Measurements from ENCODE around the gene DNAJC18.

Gene DNAJC18

GRCh38 chr5:139386050-139386438, 53.3 kb downstream of the DNAJC18 start:
- DNase-seq, result no peak

DNA sequence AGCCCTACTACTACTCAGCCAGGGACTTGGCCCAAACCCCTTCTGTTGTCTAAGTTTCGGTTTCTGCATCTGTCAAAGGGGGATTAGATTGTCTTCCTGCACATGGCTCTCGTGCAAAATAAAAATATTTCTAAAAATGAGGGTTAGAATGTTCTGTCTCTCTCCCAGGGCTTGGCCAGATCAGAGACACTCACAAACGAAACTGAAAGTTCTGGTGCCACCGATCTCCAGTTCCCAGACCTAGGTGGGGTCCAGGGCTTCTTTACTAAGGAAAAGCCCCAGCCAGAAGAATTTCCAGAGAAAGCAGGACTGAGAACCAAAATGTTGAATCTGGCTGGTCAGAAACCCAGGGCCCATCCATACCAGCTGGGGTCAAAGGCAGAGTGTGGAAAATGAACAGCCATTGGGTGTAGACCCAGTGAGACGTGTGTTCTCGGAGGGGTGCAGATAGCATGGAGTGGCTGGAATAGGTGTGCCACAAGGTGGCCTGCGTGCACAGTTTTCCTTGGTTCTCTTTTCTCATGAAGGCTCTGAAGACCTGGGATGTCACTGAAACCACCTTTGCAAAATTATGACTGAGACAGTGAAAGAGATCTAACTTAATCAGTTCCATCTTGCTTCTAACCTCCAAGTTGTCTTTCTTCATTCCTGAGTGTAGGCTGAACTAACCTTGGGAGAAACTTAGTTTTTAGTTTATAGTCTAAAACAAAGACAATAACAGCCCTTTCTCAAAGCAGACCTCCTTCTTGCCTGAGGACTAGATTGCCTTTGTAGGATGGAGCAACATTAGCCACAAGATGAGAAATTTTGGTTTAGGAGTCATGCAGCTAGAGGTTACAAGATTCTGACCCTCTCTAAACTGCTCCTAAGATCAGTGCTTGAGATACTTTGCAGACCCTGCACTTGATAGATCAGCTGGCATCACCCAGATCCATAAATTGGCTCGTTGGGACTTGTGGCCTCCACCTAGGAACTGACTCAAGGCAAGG, 54.0 kb downstream of the DNAJC18 start:
- DNase-seq, result no peak

DNA sequence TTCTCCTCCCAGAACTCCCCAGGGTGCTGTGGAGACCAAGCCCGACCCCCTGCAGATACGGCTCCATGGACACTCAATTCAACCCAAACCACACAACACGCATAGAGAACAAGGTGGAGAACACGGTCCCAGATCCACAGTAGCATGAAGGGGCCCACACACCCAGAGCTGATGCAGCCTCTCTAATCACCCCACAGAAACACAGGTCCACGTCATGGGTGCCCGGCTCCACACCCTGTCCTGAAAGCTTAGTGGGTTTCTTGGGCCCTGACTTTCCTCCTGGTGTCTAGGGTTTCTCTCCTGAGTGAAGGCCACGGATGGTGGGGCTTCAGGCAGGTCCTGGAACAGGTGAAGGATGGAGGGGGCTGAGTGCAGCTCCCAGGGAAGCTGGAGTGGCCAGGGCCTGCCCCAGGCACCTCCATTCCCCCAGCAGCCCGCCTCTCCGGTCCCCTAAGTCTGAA, 54.7 kb downstream of the DNAJC18 start:
- DNase-seq, result no peak

DNA sequence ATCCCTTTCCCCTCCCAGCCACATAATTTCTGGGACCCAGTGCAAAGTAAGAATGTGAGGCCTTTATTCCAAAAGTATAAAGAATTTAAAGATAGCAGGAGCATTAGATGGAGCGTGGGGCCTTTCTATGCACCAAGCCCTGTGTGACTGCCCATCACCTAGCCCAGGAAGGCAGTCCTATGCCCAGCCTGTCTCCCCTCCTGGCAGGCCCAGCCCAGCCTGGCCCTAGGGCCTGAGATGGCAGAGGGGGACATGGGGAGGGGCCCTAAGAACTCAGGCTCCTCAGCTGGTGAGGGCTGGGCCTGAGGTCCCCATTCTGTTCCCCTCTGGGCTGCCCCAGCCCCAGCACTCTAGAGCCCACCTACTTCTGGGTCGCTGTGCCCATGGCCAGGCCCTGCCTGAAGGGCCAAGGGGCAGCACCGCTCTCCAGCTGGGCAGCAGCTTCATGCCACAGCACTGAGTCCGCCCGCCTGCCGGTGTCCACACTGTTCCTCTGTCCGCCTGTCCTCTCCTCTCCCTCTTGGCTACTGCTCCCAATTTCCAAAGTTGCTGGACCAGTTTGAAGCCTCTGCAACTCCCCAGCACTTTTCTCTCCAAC, 55.2 kb downstream of the DNAJC18 start:
- no peak for DNase-seq

DNA sequence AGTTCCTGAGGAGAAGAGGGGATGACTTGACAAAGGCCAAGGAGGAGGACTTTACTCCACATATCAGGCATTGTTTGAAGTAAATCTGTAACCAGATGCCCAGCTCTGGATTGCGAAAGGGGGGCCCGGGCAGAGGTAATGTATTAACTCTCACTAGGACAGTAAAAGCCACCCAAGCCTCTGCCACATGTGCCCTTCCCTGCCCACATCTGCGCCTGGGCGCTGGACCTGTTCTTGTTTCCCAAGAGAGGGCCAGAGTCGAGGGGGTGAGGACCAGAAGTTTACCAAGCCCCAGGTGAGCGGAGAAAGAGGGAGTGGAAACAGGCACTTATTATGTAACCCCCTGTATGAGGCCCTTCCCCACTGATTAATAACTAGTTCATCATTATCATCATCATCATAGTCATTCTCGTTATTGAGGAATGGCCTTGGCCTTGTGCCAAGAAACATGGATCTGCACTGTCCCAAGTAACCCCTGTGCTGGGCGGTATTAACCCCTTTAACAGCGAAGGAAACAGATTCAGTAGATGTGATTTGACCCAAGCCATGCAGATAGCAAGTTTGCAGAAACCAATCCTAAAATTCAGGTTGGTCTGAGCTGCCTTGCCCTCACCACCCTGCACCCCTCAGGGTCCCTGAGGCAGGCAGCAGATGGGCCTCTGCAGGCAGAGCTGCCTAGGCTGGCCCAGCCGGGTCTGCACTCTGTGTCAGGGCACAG, 55.9 kb downstream of the DNAJC18 start, which contains the start of gene SLC23A1:
TSS of gene SLC23A1 (minus strand) at position 23 of the 718 bp plus-strand sequence. CDS start 44 bp downstream, outside the sequence.
- DNase-seq, result no peak

GRCh38 chr5:139382807-139383206, 56.5 kb downstream of the DNAJC18 start:
- no peak for DNase-seq

DNA sequence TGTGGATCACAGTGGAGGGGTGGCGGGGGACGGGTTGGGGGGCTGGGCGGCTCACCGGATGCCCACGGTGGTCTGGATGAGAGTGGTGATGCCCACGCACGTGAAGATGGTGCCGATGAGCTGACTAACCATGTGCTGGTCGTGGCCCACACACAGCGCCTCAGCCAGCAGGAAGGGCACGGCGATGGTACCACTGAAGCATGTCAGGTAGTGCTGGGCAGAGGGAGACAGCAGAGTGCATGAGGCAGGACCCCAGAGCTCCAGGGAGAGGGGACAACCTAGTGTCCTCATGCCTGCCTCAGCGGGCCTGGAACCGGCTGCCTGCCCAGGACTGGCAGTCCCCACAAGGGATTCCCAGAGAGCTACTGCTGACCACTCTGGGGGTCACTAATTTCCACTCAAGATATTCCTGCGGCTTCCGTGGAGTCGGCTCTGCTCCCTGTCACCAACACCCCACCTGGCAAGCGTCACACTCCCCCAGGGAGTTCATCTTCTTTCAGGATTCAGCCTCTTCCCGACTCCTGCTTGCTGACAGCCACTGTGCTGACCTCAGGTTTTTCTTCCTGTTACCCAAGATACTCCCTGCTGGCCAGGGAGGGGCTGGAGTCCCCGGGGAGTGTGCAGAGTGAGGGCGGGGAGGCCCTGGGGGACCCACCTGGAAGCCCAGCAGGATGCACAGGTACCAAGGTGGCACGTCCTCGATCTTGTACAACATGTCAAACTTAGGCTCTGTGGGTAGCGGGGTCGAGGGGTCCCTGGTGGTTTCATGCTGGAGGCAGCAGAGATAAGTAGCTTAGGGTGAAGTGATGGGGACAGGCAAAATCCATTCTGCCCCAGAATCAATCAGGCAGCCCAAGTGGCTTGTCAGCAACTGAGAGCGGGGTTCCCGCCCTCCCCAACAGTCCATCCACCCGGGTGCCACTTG, 57.2 kb downstream of the DNAJC18 start:
- DNase-seq, result no peak

DNA sequence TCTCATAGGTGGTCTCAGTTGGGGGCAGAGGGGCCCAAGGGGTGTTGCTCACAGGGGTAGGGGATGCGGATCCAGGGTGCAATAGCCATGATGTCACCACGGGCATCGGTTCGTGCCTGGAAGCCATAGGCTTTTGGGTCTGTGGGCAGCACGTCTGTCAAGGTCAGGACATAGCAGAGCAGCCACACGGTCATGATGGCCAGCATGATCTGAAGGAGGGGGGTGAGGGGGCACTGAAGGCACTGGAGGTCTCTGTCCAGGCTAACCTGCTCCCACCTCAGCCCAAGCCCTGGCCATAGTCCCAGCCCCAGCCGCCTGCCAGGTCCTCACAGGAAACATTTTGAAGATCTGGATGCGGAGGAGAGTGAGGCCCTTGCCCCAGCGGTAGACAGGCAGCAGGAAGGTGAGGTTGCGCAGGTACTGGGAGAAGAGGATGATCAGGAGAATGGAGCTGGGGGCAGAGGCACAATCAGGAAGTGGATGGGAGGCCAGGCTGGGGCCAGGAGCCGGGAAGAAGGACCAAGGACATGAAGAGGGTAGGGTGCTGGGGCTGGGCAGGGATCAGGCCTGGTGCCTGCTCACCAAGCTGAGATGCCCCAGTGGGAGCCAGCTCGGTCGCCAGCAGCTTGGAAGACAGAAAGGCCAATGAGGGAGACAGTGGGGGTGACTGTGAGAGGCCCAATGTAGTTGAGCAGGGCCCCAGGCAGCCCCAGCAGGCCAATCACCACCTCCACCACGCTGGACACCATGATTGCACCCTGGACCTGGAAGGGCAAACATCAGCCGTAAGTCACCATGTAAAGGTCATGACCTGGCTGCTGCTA, 59.5 kb downstream of the DNAJC18 start:
- DNase-seq, result no peak

- DNase-seq, result no peak
Measured at GRCh38 chr5:139378941-139379361, 60.4 kb downstream of the DNAJC18 start.

DNA sequence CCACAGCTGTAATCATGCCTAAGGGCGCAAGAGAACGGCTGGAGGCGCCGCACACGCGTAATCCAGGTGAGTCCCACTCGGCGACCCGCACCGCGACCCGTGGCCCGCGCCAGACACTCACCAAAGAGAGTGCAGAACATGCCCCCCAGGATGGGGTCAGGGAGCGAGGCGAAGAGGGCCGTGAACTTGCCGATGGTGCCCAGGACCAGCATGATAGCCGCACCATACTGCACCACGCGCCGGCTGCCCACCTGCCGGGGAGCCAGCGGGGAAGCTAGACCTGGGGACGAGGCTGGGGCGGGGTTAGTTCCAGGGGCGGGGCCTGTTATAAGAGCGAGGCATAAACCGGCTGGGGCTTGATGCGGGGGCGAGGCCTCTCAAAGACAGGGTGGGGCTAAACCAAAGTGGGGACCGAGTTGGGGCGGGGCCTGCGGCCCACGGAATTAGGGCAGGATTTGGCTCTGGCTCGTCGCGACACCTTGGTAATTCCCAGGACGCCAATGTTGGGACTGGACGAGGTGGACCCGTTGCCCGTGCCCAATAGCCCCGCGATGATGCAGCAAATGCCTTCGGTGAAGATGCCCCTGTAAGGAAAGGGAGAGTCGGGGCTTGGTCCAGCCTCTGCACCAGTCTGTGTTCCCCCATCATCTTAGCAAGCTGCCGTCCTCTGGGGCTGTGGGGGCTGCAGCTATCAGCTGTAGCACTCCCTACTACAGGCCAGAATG, 61.1 kb downstream of the DNAJC18 start:
- DNase-seq, result no peak

- DNase-seq, result no peak
Measured at GRCh38 chr5:139377226-139377625, 62.1 kb downstream of the DNAJC18 start.

DNA sequence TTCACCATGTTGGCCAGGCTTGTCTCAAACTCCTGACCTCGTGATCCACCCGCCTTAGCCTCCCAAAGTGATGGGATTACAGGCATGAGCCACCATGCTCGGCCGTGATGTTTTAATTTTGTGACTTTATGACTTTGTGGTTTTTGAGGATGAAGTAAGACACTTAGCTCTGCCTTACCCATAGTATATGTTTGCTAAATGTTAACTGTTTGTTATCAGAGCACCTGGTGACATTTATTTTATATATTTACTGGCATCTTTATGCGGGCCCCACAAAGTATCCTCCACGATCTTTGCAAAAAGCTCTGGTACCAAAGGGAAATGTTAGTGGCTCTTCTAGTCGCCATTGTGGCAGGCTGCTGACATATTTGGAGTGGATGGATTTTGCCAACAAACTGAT, 63.0 kb downstream of the DNAJC18 start:
- no peak for DNase-seq

DNA sequence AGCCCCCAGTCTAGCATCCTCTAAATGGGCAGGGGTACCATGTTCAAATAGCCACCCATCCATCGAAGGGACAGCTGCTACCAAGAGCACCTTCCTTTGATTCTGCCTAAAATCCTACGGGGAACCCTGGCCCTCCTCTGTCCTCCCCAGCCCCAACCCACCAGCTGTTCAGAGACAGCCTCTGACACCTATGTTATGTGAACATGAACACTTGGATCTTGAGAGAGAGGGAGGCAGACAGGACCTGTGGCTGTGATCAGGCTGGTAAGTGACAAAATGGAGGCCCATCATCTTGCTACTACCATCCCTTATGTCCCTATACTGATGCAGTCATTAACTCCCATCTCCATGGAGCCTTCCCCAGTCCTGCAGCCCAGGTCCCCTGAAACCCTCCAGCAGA, 64.4 kb downstream of the DNAJC18 start:
- no peak for DNase-seq

DNA sequence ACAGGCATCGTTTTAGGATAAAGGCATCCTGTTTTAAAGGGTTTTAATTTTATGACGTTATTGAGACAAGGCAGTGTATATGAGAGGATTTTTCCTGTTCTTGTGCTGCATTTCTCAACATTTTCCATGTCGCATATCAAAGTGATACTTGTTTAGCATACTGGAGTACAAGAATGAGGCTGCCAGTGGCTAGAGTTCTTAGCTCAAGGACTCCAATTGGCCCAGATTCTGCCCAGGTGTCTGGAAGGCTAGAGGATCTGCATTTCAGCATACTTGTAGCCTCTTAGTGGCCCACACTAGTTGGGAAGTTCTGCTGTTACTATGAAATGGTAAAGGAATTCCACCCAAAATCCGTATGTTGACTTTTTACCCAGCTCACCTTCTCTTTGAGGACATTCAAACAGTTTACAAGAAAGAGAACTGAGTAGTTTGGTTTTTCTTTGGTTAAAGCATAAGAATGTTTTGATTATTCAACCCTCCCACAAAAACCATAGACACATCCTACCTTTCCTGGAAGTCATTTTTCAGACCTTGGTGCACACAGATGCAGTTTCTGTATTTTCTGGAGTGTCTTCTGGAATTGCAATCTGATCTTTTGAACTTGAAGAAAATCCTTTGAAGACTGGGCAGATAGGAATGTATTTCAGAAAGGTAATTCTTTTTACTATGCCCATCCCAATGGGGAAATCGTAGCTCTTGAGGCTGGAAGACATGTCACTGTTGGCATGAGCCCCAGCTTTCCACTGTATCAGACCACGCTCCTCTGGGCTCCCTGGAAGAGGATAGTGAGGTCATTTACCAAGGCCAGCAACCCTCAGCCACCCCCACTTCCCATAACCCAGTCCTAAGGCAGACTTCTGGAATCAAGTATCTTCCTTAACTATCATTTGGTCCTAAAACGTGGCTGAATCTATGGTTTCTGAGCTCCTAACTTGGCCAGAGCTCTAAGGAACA, 67.6 kb downstream of the DNAJC18 start:
- no peak for DNase-seq

- DNase-seq, result no peak
Measured at GRCh38 chr5:139369181-139369580, 70.1 kb downstream of the DNAJC18 start.

GRCh38 chr5:139368613-139369012, 70.7 kb downstream of the DNAJC18 start:
- DNase-seq, result no peak

- no peak for DNase-seq
Measured at GRCh38 chr5:139364466-139364865, 74.9 kb downstream of the DNAJC18 start.

- DNase-seq, result no peak
Measured at GRCh38 chr5:139363937-139364336, 75.4 kb downstream of the DNAJC18 start.

- no peak for DNase-seq
Measured at GRCh38 chr5:139361835-139362429, 77.4 kb downstream of the DNAJC18 start.

Measured in activated CD8-positive, alpha-beta memory T cell treated with anti-CD3 and anti-CD28 coated beads for 24 hours (primary cell).